Endothelial cell of umbilical vein (primary cell): ENCODE measurements around the gene NXPH4.

ENCODE experiments used
- CTCF ChIP-seq, 2 donors: IDR thresholded peaks; 1 replicate in 1 of 2; 2 replicates in 1 of 2; pipeline ENCODE4 v1.5.1; 2011; ENCODE audit warnings: low read length in 2 of 2, mild to moderate bottlenecking in 2 of 2, moderate library complexity in 2 of 2, control low read depth in 1 of 2, inconsistent platforms in 1 of 2, low read depth in 1 of 2; ENCODE audit not compliant: insufficient read depth in 1 of 2; ENCODE audit errors: extremely low read depth in 1 of 2
- POLR2AphosphoS5 ChIP-seq: IDR thresholded peaks from 2 replicates; pipeline ENCODE4 v1.6.1; 2012; ENCODE audit warnings: low read depth, mild to moderate bottlenecking, control low read depth, low read length, moderate library complexity; ENCODE audit not compliant: insufficient read depth

DNA sequence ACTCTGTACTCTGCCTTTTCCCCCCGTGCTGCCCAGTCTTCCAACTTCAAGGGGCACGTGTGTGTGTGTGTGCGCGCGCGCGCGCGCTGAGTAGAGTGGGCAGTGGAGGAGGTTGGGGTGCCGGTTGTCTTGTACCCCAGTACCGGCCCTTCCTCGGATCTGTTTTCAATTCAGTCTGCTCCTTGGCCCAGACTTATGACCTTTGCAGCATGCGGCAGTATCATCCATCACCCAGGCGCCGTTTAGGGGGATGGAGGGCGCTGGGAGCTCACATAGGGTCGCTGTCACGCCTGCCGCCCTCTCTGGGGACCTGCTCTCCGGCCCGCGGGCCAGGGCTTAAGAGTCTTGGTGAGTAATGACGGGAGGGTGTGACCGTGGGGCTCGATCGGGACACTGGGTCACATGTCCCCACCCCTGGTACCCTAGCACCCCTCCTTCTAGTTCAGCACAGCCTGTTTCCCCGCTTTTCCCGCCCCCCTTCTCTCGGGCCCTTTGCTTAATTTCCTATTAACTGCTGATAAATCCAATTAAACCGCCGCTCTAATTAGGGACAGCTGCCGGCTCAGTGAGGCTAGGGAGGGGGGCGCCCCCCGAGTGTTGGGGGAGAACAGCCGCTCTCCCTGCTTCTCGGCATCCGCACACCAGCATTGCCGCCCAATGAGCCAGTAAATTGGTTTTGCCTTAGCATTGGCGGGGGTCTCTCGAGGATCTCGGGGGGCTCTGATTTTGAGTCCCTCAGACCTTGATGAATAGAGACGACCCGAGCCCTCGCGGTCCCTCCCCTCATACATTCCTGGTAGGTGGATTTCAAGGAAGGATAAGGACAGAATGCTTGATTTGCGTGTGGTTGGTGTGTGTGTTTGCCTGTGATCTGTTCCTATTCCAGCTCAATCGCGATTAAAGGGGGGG lies 25.1 kb downstream of the NXPH4 start:
- no peak for TF ChIP-seq CTCF (IDR thresholded peaks at IDR 0.05; ENCODE audit: extremely low read depth in 1 of 2, insufficient read depth in 1 of 2, low read depth in 1 of 2, low read length in 2 of 2)
- no peak for TF ChIP-seq POLR2AphosphoS5
